Hematopoietic multipotent progenitor cell treated with erythropoietin and hydrocortisone succinate and interleukin-3 and kit ligand, for 8 days (in vitro differentiated cells): ENCODE results near the gene NELFB.

Experiments used
- DNase-seq: peaks from one replicate; pipeline ENCODE4 v3.0.0-alpha.2; 2015

The NELFB gene

GRCh38 chr9:137294681-137295237 lies 39.6 kb downstream of the NELFB start:
- peak; percentile 59 for DNase-seq

DNA sequence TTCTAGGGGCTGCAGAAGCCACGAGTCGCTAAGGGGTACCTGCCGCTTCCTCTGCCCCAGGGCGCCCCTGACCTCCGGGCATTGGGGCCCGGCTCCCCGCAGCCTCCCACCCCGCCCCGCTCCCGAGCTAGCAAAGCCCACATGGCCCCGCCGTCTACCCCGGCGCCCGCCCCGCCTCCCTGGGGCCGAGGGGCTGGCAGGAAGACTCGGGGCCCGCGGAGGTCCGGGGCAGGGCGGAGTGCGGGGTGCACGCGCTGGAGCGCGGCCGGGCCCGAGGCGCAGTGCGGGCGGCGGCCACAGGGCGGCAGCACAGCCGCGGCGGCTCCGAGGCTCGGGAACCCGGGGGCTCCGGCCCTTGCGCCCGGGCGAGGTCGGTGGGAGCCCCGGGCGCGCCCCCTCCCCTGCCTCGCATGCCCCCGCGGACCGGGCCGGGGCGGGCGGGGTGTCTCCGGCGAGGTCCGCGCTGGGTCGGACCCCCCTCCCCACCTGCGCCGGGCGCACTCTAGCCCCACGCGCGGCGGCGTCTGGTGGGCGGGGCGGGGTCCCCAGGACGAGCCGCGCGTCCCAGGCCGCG lies 40.2 kb downstream of the NELFB start:
- DNase-seq, result peak; percentile 33

GRCh38 chr9:137295849-137296669 lies 40.9 kb downstream of the NELFB start:
- no peak for DNase-seq

DNA sequence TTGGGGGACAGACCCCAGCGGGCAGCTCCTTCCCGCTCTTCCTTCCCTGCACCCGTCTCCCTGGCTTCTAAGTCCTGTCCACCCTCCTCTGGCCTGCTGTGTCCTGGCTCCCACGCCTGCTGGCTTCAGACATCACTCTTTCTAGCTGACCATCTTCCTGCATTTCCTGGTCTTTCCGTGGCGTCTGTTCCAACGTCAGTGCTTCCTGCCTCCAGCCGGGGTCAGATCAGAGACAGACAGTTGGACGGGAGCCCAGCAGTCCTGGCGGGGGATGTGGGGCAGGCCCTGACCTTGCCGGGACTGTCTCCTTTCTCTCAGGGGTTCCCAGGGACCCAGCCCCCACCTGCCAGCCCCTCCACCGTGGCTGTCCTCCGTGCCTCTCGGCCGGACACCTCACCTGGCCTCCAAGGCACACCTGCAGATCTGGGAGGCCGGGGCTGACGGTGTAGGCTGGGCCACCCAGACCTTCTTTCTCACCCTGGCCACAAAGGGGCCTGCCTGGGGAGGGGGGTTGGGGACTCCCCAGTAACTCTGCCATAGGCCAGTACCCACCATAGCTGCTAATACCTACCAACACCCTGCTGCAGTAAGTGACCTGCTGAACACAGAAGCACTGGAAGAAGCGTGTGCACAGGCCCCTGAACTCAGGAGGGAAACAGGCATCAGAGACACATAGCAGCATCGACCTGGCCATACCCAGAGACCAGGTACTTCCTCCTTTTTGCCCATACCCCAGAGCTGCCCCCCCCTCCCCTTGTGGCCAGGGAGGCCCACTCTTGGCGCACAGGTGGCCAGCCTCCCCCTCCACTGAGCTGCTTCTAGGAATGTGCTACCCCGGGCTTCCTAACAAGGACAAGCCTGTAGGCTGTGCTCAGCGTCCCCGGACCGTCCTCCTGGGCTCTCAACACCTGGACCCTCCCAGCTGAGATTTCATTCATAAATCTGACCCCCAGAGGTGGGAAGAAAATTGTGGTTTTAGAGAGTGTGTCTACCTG lies 41.8 kb downstream of the NELFB start:
- no peak for DNase-seq

DNA sequence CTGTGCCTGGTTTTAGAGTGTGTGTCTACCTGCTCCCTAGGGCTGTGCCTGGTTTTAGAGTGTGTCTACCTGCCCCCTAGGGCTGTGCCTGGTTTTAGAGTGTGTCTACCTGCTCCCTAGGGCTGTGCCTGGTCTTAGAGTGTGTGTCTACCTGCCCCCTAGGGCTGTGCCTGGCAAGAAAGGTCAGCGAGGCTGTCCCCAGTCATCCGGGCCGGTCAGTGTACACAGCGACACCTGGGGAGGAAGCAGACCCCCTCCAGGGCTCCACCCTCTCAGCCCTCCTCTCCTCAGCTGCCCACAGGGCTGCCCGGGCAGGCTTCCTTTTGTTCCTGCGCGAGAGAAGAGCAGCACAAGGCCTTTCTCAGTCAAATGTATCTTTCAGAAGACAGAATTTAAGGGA lies 42.8 kb downstream of the NELFB start:
- no peak for DNase-seq

- DNase-seq, result no peak
Measured at GRCh38 chr9:137298401-137299202, 43.5 kb downstream of the NELFB start.

DNA sequence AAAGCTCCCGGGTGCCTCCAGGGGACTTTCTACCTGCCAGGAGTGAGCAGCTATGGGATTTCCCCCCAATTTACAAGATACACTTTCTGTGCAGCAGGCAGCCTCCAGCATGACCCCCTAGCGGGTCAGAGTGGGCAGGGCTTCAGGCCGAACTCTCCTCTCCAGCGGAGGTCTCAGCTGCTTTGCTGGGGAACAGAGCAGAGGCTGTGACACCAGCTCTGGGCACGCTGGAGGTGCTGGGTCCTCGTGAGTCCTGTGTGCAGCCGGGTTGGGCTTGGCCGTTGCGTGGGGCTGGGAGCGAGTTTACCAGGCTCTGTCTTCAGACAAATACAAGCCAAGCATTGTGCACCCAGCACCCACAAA lies 44.1 kb downstream of the NELFB start:
- no peak for DNase-seq

DNA sequence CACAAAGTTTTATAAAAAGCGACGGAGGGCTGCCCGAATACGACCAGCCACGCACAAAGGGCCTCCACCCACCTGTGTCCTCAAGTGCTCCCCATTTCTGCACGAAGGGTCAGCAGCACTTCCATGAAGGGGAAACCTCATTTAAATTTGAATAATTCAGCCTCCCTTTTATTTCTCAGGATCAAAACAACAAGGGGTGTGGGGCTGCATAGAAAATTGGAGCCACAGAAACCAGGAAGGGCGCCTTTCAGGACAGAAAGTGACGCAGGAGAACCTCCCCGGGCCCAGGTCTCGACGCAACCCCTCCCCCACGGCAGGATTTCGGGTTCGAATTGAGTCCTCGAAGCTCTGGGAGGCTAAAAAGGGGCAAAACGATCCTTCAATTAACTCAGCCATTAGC lies 44.8 kb downstream of the NELFB start:
- peak; percentile 58 for DNase-seq

DNA sequence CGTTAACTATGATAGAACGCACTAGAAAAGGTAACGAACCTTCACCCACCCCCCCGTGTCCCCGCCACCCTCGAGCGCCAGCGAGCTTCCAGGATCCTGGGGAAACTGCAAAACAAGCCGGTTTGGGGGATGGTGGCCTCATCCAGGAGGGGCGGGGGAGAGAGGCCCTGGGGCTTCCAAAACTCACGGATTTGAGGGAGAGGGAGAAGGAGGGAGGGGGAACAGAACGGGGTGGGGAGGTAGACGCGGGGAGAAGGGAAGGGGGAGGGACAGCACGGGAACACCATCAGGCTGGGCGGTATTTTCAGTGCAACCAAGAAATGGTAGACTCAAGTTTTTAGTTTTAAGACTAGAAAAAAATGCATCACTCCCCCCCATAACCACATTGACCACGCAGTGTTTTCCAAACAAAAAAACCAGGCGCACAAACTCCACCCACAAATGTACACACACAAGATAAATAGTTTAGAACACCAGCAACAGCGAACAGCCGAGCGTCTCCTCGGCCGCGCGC lies 45.5 kb downstream of the NELFB start:
- DNase-seq, result peak; percentile 54

DNA sequence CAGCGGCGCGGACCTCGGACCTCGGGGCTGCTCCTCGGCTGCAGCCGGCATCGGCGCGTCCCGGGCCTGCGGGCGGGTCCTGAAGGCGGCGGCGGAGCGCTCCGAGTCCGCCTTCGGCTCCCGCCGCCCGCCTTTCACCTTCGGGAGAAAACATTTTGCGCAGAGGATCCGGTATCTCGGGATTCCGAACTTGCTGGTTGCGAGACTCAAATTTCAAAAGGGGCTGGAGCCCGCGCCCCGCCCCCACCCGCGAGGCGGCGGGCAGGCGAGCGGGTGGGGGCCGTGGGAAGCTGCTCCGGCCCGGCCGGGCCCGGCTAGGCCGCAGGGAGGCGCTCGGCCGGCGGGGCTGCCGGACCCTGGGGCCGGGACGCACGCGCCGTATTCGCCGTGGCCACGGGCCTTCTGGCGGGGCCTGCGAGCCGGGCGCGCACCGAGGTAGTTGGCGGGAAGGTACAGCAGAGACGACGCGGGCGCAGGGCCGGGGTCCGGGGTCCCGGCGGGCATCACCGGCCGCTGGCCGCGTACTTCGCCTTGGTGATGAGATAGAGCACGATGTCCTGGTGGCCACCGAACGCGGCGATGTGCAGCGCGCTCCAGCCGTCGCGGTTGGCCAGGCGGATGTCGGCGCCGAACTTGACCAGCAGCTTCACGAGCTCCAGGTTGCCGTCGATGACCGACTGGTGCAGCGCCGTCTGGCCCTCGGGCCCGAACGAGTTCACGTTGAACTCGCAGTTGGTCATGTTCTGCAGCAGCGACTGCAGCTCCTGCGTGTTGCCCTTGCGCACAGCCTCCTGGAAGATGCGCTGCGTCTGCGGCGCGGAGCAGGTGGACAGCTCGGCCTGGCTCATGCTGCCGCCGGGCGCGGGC lies 46.2 kb downstream of the NELFB start:
- DNase-seq, result peak; percentile 44

- DNase-seq, result peak; percentile 83
Measured at GRCh38 chr9:137302118-137302448, 47.0 kb downstream of the NELFB start, which contains the start of gene NRARP. NRARP (minus strand) TSS chr9:137302271; CDS start chr9:137301928, 343 bp downstream.

DNA sequence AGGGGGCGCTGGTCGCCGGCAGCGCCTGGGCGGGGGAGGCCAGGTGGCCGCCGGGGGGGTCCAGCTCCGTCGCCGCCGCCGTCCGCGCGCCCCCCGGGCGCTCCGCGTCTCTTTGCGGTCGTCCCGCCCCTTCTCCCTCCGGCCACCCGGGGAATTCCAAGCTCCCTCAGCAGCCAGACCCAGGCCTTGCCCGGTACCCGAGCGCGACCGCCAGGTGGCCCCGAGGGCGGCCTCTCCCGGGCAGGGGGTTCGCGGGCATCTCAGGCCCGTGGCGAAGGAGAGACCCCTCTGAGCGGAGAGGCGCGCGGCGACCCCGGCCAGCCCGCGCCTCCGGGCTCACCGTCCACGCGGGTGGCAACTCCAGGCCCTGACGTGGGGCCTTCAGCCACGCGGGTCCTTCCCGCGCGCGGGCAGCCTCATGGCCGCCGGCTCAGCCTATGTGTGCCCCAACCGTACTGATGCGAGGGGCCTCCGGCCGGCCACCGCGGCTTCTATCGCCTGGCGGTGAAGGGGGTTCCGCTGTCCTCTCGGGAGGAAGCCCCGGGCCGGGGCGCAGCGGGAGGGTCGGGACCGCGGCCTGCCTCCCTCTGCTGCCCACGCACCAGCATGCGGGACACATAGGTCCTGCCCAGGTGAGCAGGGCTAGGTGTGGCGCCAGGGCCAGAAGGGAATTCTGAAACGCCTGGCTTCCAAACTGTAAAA lies 47.5 kb downstream of the NELFB start:
- peak; percentile 50 for DNase-seq

DNA sequence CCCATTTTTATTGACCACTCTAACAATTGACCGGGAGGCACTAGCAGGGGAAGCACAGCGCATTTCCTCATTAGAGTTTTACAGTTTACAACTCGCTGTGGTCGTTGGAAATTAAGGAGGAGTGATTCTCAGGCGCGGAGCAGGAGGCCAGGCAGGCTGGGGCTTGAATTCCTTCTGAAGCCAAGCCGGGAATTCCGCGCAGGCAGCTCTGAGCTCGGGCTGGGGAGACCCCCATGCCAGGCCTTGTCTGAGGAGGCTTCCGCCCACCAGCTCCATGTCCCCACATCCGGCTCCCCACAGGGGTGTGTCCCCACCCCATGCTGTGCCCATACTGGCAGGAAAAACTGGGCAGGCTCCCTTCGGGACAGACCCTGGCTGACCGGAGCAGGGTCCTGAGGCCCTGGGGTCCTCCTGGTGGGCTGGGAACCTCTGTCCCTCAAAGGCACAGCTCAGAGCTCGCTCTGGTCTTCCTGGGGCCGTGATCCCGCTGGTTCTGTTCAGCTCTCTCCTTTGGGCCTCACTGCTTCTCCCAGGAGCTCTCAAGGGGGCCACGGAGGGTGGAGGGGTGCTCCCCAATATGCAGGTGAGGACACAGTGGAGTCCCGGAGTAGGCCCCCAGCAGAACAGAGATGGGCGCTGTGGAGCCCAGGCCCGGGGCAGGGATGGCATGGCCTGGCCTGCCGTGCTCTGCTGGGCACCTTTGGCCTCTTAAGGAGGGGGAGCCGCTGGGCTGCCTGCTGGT lies 48.2 kb downstream of the NELFB start:
- DNase-seq, result no peak

GRCh38 chr9:137303893-137304382 lies 48.8 kb downstream of the NELFB start:
- no peak for DNase-seq

DNA sequence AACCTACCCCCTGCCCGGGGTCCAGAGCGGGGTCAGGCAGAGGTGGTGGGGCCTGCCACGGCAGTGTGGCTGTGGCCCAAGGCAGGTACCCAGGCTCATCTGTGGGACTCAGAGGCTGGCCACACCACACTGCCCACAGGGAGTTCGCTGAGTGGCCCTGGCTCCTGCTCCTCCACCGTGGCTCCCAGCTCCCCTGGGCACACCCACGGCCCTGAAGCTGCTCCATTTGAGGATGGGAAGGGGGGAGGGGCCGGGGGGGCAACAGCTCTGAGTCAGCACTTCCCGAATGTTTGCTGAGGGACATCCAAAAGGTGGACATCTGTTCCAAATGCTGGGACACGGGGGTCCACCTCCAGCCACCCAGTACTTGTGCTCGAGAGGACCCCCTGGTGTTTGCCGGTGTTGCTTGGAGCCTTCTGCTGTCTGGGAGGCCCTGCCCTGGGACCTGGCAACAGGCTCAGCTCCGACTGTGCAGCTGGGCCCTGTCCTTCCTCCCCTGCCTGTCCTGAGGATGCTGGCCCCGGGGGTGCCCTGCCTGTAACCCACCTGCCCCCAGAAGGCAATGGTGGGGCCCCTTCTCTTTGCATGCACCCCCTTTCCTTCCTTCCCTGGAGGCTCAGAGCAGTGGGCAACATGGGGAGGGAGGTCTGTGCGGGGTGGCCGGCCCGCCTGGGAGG lies 49.4 kb downstream of the NELFB start:
- no peak for DNase-seq

DNA sequence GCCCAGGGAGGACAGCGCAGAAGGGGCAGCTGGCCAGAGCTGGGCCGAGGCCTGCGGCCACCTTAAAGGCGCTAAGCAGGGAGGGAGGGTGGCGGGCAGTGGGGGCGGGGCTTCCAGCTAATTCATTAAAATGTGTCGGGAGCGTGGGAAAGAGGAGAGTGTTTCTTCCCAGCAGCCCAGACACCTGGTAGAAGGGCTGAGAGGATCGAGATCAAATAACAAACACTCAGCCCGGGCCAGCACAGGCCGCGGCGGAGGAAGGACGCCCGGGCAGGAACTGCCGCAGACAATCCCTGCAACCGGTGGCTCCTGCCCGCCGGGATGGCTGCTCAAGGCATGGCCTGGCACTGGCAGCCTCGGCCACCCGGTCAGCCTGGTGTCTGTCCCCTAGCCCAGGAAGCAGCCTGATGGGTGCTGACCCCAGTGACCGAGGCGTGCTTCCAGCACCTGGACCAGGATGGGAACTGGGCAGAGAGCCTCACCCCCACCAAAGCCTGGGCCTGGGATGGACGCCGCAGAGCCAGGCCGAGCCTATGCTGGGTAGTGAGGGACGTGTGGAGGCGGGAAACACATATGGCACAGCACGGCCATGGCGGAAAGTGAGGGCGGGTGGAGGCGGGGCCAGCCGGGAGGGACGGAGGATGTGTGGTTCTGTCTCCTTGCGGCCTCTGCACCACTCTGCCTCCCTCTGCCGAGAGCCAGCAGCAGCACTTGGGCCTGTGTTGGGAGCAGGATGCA lies 50.1 kb downstream of the NELFB start:
- DNase-seq, result peak; percentile 65

DNA sequence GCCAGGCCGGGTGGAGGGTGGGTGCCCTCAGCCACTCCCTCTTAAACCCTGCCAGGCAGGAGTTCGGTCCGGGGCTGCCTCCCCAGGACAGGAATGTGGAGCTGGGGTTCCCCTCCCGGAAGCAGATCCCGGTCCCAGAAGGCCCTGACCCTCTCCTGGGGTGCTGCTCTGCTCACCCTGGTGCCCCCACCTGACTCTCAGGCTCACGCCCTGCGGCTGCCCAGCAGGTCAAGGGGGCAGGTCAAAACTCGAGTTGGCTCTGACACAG lies 50.6 kb downstream of the NELFB start:
- no peak for DNase-seq

- no peak for DNase-seq
Measured at GRCh38 chr9:137306066-137306849, 51.1 kb downstream of the NELFB start.
